ENCODE results near the gene SPACA9.
A peak's percentile ranks its signal among the peaks of the same experiment; 100 is the strongest.

The SPACA9 gene

GRCh38 chr9:132853482-132853881, 25.2 kb upstream of the SPACA9 start:
- no peak for DNase-seq (ENCODE audit: low read depth)
- H3K4me3 ChIP-seq (ENCODE audit: control insufficient read depth, low read depth, low read length), result no peak overlapping the region
- TF ChIP-seq CTCF (conservative IDR thresholded peaks at IDR 0.05; ENCODE audit: control insufficient read depth, insufficient read depth, low read depth, low read length), result no peak

GRCh38 chr9:132854832-132855231, 23.9 kb upstream of the SPACA9 start:
- DNase-seq (ENCODE audit: low read depth), result no peak
- H3K4me3 ChIP-seq (ENCODE audit: control insufficient read depth, low read depth, low read length), result no peak overlapping the region
- no peak for TF ChIP-seq CTCF (conservative IDR thresholded peaks at IDR 0.05; ENCODE audit: control insufficient read depth, insufficient read depth, low read depth, low read length)

GRCh38 chr9:132855904-132856303, 22.8 kb upstream of the SPACA9 start:
- H3K4me3 ChIP-seq (ENCODE audit: control insufficient read depth, low read depth, low read length), result no peak overlapping the region
- TF ChIP-seq CTCF (conservative IDR thresholded peaks at IDR 0.05; ENCODE audit: control insufficient read depth, insufficient read depth, low read depth, low read length), result no peak
- no peak for DNase-seq (ENCODE audit: low read depth)

- TF ChIP-seq CTCF (conservative IDR thresholded peaks at IDR 0.05; ENCODE audit: control insufficient read depth, insufficient read depth, low read depth, low read length), result no peak
- H3K4me3 ChIP-seq (ENCODE audit: control insufficient read depth, low read depth, low read length), result no peak overlapping the region
- peak; percentile 79 for DNase-seq (ENCODE audit: low read depth)
These were observed 21.7 kb upstream of the SPACA9 start for GRCh38 chr9:132857031-132857430.

- DNase-seq (ENCODE audit: low read depth), result peak; percentile 45
- peak; percentile 15 for TF ChIP-seq CTCF (conservative IDR thresholded peaks at IDR 0.05; ENCODE audit: control insufficient read depth, insufficient read depth, low read depth, low read length)
These were observed 20.9 kb upstream of the SPACA9 start for GRCh38 chr9:132857616-132858342.

GRCh38 chr9:132858751-132859150, 19.9 kb upstream of the SPACA9 start:
- no peak for TF ChIP-seq CTCF (conservative IDR thresholded peaks at IDR 0.05; ENCODE audit: control insufficient read depth, insufficient read depth, low read depth, low read length)
- DNase-seq (ENCODE audit: low read depth), result no peak
- no peak overlapping the region for H3K4me3 ChIP-seq (ENCODE audit: control insufficient read depth, low read depth, low read length)

More at GRCh38 chr9:132857616-132858342, 20.9 kb upstream of the SPACA9 start:
- H3K4me3 ChIP-seq (ENCODE audit: control insufficient read depth, low read depth, low read length), result no peak overlapping the region

All from fibroblast of mammary gland (primary cell).